IPS-18a (cell line): ENCODE results near the gene SDHB.
"Not testable (repeated sequence)": the region's sequence is repeated elsewhere in the genome, so short reads cannot be mapped to it uniquely, and the experiment has no call there.

Experiments used
- H3K27ac ChIP-seq: one replicate; pipeline ENCODE4 v1.5.1; 2013; ENCODE audit warnings: low read length
- H3K27me3 ChIP-seq: one replicate; pipeline ENCODE4 v1.6.1; 2013; ENCODE audit warnings: mild to moderate bottlenecking, low read length; ENCODE audit not compliant: control insufficient read depth, insufficient read depth
- H3K36me3 ChIP-seq: one replicate; pipeline ENCODE4 v1.6.1; 2013; ENCODE audit warnings: low read depth, low read length; ENCODE audit not compliant: control insufficient read depth
- H3K4me1 ChIP-seq: one replicate; pipeline ENCODE4 v1.6.1; 2013; ENCODE audit warnings: low read depth, low read length; ENCODE audit not compliant: control insufficient read depth
- H3K4me3 ChIP-seq: one replicate; pipeline ENCODE4 v1.5.1; 2013; ENCODE audit warnings: low read length
- H3K9ac ChIP-seq: one replicate; pipeline ENCODE4 v1.6.1; 2013; ENCODE audit warnings: mild to moderate bottlenecking, low read length, moderate library complexity
- H3K9me3 ChIP-seq: one replicate; pipeline ENCODE4 v1.6.1; 2013; ENCODE audit warnings: low read depth, low read length; ENCODE audit not compliant: control insufficient read depth

Gene SDHB

DNA sequence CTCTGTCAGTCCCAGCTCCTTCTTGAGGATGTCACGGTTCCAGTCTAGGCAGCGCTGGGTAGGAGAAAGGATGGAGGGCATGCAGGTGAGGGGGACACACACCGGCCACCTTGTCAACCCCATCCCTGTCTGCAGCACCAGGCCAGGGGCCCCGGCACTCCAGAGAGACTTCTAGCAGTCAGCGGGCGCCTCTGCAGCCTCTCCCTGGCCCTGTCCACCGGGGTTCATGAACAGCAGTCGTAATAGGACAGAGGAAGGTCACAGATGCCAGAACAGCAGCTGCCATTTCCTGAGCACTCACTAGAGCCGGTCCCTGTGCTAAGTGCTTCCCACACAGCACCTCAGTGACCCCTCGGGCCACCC, 16.3 kb upstream of the SDHB start:
- Histone ChIP-seq H3K4me1 (no peaks in the 10 kb centered on the region), H3K27me3 (no peaks in the 10 kb centered on the region), H3K27ac (no peak overlapping the region), H3K9ac (no peak overlapping the region), H3K9me3 (no peaks in the 10 kb centered on the region), H3K36me3 (no peaks in the 10 kb centered on the region), H3K4me3 (no peak overlapping the region)

- Histone ChIP-seq H3K9ac (no peak overlapping the region), H3K27ac (no peak overlapping the region), H3K4me3 (no peak overlapping the region), H3K27me3 (no peaks in the 10 kb centered on the region), H3K4me1 (no peaks in the 10 kb centered on the region), H3K36me3 (no peaks in the 10 kb centered on the region), H3K9me3 (no peaks in the 10 kb centered on the region)
Observed at GRCh38 chr1:17069452-17070162, 15.8 kb upstream of the SDHB start.

- no peak overlapping the region for H3K9ac ChIP-seq
- no peaks in the 10 kb centered on the region for H3K36me3 ChIP-seq
- no peak overlapping the region for H3K27ac ChIP-seq
- H3K27me3 ChIP-seq, result no peaks in the 10 kb centered on the region
- no peaks in the 10 kb centered on the region for H3K9me3 ChIP-seq
- H3K4me3 ChIP-seq, result no peak overlapping the region
- H3K4me1 ChIP-seq, result no peaks in the 10 kb centered on the region
Observed at GRCh38 chr1:17068789-17069188, 15.0 kb upstream of the SDHB start.

DNA sequence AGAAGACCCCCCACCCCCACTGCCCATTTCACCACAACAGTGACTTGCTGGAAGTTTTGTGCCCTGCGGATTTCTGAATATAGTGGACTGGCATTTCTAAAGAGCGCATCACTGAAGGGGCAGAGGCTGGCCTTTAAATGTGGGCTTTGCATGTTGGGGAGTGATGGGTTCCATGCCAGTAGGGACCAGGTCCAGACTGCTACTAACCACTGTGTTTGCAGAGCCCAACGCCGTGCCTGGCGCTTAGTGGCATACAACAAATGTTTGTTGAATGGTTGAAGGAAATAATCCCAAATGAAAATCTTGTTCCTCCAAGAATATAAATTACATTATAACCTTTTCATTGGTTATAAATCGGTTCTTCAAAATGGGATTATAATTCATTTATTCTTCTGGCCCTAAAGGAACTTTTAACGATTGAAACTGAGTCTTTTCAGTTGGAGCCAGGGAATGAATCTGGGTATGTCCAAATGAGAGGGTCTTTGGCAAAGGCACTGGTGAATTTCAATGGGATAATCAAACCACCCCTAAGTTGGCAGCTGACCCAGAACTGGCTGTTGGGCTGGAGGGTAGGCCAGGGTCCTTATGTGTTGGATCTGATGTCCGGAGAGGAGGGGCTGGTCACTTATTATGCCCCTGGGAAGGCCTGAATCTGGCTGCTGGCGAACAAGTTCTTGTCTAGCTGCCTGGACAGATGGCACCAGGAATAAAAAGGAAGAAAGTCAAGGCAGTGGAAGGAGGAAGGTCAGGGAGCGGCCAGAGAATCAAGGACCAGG, 13.8 kb upstream of the SDHB start:
- no peaks in the 10 kb centered on the region for H3K36me3 ChIP-seq
- H3K4me3 ChIP-seq, result no peak overlapping the region
- no peak overlapping the region for H3K9ac ChIP-seq
- no peaks in the 10 kb centered on the region for H3K9me3 ChIP-seq
- H3K27me3 ChIP-seq, result no peaks in the 10 kb centered on the region
- H3K4me1 ChIP-seq, result no peaks in the 10 kb centered on the region
- H3K27ac ChIP-seq, result no peak overlapping the region

DNA sequence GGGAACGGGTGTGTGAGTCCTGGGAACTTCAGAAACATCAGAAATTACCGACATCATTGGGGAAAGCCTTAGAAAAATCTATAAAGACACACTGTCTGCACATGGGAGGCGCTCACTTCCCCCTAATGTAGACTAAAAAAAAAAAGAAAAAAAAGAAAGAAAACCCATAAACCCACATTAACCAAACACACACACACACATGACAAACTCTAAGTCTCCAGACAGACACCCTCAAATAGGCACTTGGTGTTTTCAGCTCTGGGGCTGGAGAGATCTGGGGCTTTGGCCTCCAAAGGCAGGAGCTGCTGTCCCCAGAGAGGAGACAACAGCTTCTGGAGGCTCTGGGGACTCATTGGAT, 13.2 kb upstream of the SDHB start:
- Histone ChIP-seq H3K4me3 (no peak overlapping the region), H3K4me1 (no peaks in the 10 kb centered on the region), H3K27me3 (no peaks in the 10 kb centered on the region)

DNA sequence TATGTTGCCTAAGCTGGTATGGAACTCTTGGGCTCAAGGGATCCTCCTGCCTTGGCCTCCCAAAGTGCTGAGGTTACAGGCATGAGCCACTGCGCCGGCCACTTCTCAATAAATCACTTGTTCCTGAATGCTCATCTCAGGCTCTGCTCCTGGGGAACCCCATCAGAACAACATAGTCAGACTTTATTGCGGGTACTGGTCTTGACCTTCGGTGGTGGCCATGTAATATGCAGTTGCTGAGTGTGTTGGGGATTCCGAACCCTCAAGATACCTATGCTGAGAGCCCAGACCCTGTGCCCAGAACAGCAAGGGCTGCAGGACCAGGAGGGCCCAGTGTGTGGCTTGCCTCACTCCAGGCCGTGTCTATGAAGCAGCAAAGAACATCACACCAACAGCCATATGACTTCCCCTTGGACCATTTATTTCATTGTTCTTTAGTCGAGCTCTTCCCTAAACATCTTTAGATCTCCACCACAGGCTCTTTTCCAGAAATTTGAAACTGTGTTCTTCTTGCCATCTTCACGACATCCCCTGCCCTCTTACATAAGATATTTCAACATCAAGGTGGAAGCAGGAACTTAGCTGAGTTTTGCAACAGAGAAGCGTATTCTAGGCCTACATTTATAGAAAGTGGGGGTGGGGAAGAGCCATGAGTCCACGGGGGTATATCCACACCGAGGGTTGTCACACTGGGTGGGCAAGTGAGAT, 12.7 kb upstream of the SDHB start:
- no peaks in the 10 kb centered on the region for H3K4me1 ChIP-seq
- H3K4me3 ChIP-seq, result no peak overlapping the region
- no peaks in the 10 kb centered on the region for H3K27me3 ChIP-seq
- H3K9ac ChIP-seq, result no peak overlapping the region
- no peak overlapping the region for H3K27ac ChIP-seq
- no peaks in the 10 kb centered on the region for H3K36me3 ChIP-seq
- H3K9me3 ChIP-seq, result no peaks in the 10 kb centered on the region

More for the DNA sequence above, 13.2 kb upstream of the SDHB start:
- Histone ChIP-seq H3K27ac (no peak overlapping the region), H3K9me3 (no peaks in the 10 kb centered on the region), H3K36me3 (no peaks in the 10 kb centered on the region), H3K9ac (no peak overlapping the region)

DNA sequence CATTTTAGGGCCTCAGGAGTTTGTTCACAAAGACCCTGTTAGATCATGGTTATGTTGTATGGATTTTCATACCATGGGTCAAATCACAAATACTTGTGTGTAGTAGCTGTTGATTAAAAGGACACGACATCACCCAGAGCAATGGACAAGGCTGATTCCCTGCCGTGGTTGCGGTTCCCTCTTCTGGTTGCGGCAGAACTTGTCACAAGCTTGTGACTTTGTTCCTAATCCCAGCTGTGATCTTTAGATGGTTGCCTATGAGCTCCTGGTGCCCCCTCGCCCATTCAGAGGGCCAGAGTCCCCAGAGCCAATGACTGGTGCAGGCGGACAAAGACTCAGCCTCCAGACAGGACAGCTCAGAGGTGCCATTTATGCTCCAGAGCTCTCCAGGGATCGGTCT, 11.8 kb upstream of the SDHB start:
- Histone ChIP-seq H3K36me3 (no peaks in the 10 kb centered on the region), H3K27me3 (no peaks in the 10 kb centered on the region), H3K4me1 (no peaks in the 10 kb centered on the region), H3K9me3 (no peaks in the 10 kb centered on the region), H3K27ac (no peak overlapping the region), H3K4me3 (no peak overlapping the region), H3K9ac (no peak overlapping the region)

GRCh38 chr1:17062751-17063150, 8.9 kb upstream of the SDHB start:
- H3K27ac ChIP-seq, H3K9ac ChIP-seq, H3K27me3 ChIP-seq, H3K36me3 ChIP-seq, H3K9me3 ChIP-seq, H3K4me1 ChIP-seq, H3K4me3 ChIP-seq: not testable (repeated sequence)

- Histone ChIP-seq H3K4me1 (peaks cover 8% of the 10 kb centered on the region), H3K9ac (no peak overlapping the region), H3K9me3 (no peaks in the 10 kb centered on the region), H3K27me3 (no peaks in the 10 kb centered on the region), H3K27ac (no peak overlapping the region), H3K4me3 (no peak overlapping the region), H3K36me3 (no peaks in the 10 kb centered on the region)
Observed at GRCh38 chr1:17061892-17062291, 8.1 kb upstream of the SDHB start.

DNA sequence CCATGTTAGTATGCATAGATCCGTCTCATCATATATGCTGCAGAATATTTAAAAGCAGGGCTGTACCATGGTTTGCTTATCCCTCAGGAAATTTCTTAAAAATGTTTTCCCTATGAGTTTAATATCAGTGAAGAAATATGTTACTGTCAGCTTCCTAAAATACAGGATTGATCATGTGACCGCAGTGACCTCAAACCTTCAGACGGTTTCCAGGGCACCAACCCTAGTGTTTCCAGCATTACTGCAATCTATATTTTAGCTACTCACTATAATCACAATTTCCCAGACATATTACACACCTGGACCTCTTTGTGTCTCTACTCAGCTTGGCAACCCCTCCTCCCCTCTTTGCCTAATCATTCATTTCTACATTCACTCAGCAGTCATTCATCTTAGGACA, 7.7 kb upstream of the SDHB start:
- H3K27me3 ChIP-seq, result no peaks in the 10 kb centered on the region
- H3K27ac ChIP-seq, result no peak overlapping the region
- H3K4me3 ChIP-seq, result no peak overlapping the region
- H3K36me3 ChIP-seq, result no peaks in the 10 kb centered on the region
- H3K9me3 ChIP-seq, result no peaks in the 10 kb centered on the region
- H3K4me1 ChIP-seq, result peaks cover 8% of the 10 kb centered on the region
- no peak overlapping the region for H3K9ac ChIP-seq

DNA sequence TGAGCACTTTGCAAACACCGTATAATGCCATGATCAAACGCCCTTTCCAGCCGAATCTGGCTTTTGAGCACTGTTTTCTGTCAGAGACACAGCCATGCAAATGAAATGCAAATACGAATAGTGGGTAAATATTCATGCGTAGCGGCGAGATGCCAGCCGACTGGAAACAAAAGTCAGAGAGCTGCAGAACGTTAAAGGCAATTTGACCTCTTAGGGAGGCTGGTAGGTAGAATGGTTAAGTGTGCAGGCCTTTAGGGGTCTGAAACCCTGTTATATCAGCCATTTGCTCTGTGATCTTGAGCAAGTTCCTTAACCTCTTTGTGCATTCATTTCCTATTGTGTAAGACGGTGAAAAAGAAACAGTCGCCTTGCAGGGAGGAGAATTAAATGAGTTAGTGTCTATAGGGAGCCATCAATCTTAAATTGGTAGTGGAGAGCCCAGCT, 6.5 kb upstream of the SDHB start:
- Histone ChIP-seq H3K4me3 (no peak overlapping the region), H3K9ac (no peak overlapping the region)

More for the DNA sequence above, 6.5 kb upstream of the SDHB start:
- Histone ChIP-seq H3K9me3 (no peaks in the 10 kb centered on the region), H3K4me1 (peaks cover 8% of the 10 kb centered on the region), H3K27ac (no peak overlapping the region), H3K27me3 (no peaks in the 10 kb centered on the region), H3K36me3 (no peaks in the 10 kb centered on the region)
